HG03064 (cell line): ENCODE measurements around the gene TBC1D4.
A peak's percentile ranks its signal among the peaks of the same experiment; 100 is the strongest.
"Not testable (repeated sequence)": the region's sequence is repeated elsewhere in the genome, so short reads cannot be mapped to it uniquely, and the experiment has no call there.

Experiments used
- ATAC-seq: cut with Tn5 transposase; IDR thresholded peaks from one replicate; pipeline ENCODE4 v1.9.1; 2021; ENCODE audit warnings: low read depth; ENCODE audit not compliant: unreplicated experiment

The TBC1D4 gene

DNA sequence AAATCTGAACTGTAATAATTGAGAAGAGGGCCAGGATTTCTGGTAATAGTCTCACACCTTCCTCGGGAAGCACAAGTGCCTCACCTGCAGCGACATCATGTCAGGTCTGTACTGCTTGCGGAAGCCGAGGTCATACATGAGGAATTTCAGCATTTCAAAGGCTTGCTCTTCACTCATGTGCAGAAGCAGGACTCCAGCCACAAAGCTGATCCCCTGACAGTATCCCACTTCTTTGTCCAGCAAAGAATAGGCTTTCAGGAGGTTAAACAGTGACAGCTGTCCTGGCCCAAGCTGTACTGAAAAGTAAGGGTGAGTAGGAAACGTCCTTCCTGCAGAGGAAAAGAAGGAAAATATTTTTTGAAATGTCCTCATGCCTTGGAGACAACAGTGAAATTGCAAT is 182.7 kb downstream of the TBC1D4 start:
- ATAC-seq = no peak

DNA sequence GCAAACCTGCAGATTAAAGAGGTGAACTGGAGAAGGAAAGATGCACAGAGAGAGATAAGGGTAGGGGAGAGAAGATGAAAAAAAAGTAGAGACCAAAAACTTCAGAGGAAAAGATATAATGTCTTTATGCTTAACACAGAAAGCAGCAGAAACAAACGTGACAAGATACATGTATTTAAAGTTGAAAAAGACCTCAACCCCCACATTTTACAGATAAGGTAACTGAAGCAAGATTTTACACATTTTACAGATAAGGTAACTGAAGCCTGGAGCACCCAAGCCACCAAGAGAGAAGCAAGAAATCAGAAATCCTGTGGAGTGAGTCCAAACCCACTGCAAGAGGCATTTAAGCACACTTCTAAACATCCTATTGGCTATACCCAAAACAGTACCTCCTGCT is 185.3 kb downstream of the TBC1D4 start:
- ATAC-seq = no peak

DNA sequence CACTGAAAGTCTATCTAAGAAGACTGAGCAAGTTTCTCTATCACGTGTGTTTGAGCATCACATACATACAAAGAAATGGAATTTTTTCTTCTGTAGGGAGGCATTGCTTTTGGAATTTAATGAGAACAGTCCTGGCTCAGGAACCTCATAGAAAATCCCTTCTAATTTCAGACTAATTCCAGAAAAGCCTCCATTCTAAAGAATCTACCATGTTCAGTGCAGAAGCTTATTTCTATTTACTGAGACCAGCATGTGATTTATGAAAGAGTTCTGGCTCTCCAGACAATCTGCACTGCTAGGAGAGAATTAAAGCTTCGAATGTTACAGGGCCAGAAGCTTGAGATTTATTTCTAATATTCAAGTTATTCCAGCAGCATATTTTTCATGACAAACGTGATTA is 186.8 kb downstream of the TBC1D4 start:
- ATAC-seq = no peak

DNA sequence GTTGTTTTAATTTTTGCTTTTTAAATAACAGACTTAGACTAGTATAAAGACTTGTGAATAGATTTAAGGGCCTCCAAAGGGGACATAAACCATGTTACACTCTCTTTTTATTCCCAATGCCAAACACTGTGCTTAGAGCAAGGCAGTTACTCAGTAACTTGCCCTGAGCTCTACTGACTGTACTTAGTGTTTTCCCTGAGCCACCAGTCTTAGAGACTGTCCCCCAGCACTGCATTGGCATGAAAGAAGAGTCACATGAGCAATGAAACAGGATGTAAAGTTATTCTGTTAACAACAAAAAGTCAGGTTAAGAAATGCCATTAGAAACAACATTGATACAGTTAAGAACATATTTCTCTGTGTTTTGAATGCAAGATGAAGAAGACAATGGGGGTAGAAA is 187.9 kb downstream of the TBC1D4 start:
- ATAC-seq = no peak

DNA sequence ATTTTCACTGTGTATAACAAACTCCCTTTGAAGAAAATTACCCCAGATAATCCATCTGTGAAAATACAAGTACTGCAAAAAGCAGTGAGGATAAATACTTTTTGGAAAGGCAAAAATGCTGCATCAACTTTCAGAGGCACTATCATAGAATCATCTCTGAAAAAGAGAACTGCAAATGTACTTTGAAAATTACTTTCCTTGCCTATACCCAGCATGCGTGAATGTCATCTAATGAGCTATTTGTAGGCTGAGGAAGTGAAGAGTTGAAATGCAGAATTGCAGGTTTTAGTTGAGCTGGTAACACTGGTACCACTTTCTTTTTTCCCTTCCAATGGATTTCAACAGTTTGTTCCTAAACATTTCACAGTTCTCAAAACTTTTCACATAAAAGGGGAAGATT is 196.7 kb downstream of the TBC1D4 start:
- peak; percentile 68 for ATAC-seq

DNA sequence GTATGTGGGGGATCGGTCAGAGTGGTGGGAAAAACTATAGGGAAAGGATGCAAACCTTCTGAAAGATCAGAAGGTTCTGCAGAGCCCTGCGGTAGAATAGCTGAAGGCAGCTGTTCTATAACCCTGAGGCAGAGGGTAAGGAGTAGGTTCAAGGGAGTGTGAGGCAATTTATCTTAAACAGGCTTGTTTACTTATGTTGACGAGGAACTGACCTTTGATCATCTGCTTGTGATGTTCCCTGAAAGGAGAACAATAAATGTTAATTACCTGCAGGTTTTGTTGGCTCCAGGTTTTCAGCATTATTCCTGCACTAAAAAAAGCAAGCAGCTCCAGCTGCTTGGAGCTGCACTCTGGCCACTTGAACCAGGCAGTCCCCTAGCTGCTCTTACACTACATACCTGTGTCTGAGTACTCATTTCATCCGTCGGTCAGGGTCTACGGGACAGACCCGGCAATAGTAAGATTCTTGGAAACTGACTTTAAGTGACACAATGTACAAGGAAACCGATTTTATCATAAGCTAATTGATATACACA is 202.1 kb downstream of the TBC1D4 start:
- ATAC-seq = no peak

DNA sequence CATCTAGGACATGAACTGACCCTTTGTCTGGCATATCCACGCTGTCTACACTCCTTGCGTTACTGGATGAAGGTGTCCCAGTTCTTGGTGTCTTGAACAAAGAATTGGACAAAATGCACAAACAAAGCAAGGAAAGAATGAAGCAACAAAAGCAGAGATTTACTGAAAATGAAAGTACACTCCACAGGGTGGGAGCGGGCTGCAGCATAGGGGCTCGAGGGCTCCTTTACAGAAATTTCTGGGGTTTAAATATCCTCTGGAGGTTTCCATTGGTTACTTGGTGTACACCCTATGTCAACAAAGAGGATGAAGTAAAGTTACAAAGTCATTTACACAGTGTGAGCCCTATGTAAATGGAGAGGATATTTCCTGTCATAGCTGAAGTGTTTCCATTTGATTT is 208.3 kb downstream of the TBC1D4 start:
- not testable (repeated sequence) for ATAC-seq

DNA sequence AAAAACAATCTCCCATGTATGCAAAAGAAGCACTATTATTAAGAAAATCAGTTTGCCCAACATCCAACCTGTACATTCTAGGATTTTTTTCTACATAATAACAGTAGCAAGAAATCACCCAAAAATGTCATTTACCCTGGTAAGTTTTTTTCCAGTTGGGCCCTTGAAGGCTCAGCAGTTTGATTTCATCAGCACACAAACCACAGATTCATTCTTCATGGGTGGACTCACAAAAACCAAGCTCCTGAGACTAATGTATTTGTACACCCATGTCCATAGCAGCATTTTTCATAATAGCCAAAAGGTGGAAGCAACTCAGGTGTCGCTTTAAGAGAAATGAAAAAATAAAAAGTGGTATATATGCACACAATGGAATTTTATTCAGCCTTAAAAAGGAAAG is 210.1 kb downstream of the TBC1D4 start:
- ATAC-seq = no peak

DNA sequence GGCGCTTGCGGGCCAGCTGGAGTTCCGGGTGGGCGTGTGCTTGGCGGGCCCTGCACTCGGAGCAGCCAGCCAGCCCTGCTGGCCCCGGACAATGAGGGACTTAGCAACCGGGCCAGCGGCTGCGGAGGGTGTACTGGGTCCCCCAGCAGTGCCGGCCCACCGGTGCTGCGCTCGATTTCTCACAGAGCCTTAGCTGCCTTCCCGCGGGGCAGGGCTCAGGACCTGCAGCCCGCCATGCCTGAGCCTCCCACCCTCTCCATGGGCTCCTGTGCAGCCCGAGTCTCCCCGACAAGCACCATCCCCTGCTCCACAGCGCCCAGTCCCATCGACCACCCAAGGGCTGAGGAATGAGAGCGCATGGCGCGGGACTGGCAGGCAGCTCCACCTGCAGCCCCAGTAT is 213.5 kb downstream of the TBC1D4 start:
- ATAC-seq = not testable (repeated sequence)

DNA sequence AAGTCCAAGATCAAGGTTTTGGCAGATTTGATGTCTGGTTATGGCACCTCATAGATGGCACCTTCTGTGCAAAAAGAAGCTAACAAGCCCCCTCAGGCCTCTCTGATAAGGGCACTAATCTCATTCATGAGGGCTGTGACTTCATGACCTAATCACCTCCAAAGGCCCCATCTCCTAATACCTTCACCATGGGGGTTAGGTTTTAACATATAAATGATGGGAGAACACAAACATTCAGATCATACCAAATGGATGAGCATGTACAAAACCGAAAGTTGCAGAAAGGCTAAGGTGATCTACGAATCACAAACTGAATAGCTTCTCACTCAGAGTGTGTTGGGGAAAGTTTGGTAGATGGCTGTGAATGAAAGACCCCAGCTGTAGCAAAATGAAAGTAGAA is 217.4 kb downstream of the TBC1D4 start:
- ATAC-seq = no peak

DNA sequence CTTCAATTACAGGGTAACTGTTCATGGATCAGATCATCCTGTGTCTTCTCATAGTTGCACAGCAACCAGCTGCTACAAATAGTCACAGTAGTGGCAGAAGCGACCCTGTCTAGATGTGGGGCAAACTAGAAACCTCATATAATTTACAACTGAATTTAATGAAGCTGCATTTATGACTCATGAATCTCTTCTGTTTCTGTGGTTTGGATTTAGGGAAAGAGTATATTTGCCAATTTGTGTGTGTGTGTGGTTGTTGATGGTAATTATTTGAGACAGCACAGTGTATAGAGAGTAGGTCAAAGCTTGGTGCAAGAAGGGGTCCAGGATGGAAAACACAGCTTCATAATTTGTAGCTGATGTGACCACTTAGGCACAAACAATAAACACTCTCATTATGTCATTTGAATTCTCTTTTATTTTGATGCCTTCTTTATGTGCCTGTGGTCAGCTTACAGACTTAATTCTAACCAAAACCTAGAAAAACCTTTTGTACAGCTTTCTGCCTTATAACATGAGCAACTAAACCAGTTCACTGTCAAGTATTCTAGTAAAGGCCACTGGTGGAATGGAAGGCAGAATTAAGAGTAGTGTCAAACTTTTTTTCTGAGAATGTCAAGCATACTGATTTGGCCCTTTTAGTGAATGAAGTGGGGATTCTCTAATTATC is 218.1 kb downstream of the TBC1D4 start:
- no peak for ATAC-seq

DNA sequence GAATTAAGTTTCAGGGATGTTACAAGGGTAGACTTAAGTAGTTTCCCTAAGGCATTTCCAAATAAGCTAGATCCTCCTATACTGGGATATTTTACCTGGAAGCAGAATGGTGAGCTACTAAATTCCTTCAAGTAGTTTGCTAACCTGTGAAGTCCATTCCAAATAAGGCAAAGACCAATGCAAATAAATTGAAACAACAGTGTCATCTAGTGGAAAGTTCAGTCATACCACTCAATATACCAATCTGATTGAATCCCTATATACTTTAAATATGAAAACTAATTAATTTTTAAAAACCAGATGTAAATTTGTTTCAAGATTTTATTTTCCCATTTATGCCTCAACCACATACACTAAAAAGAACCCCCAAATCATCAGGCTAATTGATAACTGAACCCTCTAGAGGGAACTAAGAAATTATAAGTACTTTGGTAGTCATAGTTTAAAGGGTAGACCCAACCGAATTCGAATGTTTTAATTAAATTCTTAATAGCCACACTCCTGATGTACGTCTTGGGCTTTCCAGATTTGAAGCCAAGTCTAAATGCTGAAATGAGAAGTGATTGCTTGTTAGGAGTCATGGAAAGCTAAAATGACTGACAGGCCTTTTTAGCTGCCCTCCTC is 223.7 kb downstream of the TBC1D4 start:
- ATAC-seq = no peak

DNA sequence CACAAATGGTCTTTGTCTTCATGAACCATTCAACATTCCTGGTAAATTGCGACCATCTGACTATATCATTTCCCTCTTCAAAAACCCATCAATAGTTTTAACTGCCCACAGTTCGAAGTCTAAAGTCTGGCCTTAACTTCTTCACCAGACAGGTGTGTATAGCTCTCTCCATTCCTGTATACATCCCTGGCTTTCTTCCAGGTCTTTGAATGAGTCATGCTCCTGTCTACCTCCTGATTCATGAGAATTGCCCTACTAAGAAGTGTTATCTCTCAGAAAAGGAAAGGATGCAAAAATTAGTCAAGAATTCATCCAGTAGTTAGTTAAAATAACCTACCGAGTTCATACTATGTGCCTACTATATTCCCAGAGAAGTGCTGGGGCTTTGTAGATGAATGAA is 225.0 kb downstream of the TBC1D4 start:
- ATAC-seq = no peak

DNA sequence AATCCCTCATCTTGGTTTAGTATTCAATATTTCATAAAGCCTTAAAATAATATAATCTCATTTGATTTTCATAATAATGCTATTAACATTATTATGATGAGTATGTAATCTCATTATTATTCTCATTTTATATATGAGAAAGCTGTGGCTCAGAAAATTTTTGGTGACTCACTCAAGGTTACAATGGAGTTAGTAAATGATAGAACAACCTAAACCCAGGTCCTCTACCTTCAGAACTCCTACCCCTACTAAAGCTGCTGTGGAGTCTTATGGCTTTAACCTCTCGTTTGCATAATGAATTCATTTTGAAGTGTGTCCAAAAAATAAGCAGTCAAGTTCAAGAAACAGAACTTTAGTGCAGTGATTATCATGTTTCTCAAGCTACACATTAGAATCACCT is 226.3 kb downstream of the TBC1D4 start:
- no peak for ATAC-seq

DNA sequence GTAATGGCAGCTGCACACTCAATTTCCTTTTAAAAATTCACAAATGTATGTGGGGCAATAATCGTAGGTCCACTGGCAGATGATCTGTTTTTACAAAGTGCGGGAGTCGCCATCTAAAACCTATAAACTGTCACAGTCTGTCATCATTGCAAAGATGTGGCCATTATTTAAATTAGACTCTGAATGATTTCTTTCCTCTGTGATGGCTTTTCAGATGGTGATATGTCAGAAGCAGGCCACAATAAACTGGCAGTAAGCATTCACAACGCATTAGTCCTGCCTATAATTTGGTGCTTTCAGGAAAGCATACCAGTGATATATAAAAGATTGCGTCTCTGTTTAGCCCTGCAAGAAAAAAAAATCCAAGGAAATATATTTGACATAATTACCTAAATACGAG is 226.8 kb downstream of the TBC1D4 start:
- ATAC-seq = no peak

DNA sequence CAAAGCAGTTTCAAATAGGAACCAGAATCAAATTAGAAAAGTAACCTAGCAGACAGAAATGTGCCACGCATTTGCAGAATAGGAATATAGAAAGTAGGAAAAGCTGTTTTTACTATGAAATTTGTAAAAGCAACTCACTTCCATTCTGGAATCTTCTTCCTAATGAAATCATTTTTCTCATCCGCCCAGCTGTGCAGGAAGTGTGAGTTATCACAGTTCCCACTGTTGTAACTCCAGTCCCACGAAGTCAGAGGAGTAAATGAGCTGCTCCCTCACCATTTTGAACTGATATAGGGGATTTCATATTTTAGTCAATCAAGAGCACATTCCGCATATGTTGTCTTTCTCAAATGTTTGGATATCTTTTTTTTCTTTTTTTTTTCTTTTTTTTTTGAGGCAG is 230.8 kb downstream of the TBC1D4 start:
- ATAC-seq = no peak

DNA sequence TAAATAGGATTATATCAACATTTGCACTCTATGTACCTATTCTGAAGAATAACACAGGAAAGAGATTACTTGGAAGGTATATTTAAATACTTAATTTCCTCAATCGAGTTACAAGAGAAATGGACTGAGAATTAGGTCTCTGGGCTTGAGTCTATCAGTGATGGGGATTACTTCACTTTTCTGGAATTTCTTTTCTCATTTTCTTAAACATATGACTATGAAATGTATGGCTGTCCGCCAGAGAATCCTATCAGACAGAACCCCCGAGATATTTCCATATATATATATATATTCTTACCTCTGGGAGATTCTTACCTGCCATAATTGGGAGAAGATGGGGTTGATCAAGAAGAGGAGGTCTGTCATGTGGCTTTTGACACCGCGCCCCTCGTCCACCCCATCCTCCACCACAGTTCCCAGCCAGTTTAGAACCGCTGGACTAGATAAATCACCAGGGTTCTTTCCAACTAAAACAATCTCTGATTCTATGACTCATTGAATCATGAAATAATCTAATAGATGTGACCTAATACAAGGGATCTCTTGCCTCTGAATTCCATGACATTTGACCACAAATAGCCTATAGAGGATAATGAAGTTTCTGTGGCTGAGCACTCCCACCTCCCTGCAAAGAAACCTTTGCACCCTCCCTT is 231.3 kb downstream of the TBC1D4 start:
- no peak for ATAC-seq

DNA sequence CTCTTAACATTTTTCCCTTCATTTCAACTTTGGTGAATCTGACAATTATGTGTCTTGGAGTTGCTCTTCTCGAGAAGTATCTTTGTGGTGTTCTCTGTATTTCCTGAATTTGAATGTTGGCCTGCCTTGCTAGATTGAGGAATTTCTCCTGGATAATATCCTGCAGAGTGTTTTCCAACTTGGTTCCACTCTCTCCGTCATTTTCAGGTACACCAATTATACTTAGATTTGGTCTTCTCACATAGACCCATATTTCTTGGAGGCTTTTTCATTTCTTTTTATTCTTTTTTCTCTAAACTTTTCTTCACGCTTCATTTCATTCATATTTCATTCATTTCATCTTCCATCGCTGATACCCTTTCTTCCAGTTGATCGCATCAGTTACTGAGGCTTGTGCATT is 236.4 kb downstream of the TBC1D4 start:
- ATAC-seq = not testable (repeated sequence)

DNA sequence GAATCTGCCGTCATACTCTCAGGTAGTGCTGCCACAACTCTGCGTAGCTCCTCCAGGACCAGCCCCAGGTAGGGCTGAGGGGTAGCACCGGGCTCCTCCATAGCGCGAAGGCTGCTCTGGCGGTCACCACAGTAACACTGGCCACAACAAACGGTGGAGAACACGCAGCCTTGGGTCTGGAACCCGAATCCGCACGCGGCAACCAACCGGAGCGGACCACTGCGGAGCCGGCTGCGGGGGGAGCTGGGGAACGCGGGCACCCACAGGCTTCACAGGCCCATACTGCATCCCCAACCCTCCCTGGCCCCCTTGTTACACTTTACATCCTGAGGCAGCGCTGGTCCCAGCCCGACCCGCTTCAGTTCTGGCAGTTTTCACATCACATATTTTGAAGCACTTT is 241.7 kb downstream of the TBC1D4 start:
- not testable (repeated sequence) for ATAC-seq

DNA sequence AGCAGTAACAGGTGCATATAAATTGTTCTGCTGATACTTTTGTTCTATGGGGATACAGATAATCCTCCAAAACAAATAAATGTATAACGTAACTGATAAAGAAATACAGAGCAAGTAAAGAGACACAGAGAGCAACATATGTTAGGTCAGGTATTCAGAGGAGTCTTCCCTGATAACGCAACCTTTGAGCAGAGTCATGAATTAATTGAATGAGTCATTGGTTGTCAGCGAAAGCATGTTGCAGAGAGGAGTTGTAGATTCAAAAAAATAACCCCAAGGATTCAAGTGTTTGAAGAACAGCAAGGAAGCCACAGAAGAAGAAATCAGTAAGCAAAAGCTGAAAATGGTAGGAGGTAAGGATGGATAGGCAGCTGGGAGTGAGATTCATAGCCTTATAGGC is 245.2 kb downstream of the TBC1D4 start:
- ATAC-seq = no peak
